Inferior parietal cortex (tissue), 1 donor: ENCODE data around the gene CD8A.
A peak's percentile ranks its signal among the peaks of the same experiment; 100 is the strongest.
"Not testable (repeated sequence)": the region's sequence is repeated elsewhere in the genome, so short reads cannot be mapped to it uniquely, and the experiment has no call there.

Source experiments
- DNase-seq: peaks from one replicate; pipeline ENCODE4 v3.0.0-alpha.2; 2016; ENCODE audit errors: extremely low spot score

CD8A gene

DNA sequence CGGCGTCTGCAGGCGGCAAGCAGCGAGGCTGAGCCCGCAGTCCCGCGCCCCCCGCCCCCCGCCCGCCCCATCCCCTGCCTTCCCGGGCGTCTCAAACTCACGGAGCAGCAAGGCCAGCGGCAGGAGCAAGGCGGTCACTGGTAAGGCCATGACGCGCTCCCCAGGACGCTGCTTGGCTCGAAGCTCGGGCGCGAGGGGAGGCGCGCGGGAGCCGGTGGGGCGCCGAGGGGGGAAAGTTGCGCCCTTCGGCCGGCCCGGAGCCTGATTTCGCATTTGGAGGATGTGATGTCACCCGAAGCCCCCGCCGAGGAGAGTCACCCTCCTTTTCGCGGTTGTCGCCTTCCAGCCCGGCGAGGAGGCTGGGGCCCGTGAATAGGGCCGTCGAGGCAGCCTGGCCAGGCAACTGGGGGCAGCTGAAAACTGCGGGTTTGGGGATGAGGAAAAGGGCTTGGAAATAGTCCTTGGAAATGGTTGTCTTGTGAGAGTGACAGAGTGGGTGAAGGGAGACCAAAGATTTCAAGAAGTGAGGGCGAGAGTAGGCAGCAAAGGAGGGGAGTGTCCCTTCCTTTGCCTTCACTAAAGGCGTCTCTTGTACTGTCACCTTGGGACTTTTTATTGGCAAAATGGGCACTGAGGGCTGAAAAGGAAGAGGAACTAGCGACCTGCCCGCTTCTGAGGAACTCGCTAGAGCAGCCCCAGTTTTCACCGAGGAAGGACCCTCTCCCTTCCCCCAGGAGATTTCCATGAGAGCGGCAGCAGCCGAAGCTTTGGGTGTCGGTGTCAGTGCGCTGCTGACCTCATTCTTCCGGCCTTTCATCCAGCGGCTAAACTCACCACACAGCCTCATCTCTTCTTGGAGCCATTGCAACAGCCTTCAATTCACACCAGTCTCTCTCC is at the start of gene CD8A:
TSS of gene CD8A (minus strand) at position 238 of the 897 bp plus-strand sequence. CDS start at position 150, 88 bp downstream.
- no peak for DNase-seq

DNA sequence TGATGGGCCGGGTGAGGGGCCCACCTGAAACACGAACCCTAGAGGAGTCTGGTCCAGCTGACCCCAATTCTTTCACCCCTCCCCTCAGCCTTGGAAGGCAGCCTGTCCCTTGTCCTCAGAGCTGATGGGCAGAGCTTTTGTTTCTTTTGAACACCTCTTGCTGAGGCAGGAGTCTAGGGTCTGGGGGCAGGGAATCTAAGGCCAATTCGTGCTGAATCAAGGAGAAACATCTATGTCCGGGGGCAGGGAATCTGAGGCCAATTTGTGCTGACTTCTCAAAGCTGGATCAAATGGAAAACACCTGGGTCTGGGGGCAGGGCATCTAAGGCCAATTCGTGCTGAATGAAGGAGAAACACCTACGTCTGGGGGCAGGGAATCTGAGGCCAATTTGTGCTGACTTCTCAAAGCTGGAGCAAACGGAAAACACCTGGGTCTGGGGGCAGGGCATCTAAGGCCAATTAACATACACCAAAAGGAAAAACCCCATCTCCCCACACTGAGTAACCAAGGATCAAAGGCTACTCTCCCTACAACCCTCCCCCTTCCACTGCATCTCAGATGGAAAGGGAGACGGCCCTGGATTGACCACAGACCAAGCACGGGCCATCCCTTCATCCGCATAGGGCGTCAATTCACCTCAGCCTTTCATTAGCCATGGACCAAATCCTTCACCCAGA is 49.3 kb upstream of the CD8A start:
- not testable (repeated sequence) for DNase-seq

DNA sequence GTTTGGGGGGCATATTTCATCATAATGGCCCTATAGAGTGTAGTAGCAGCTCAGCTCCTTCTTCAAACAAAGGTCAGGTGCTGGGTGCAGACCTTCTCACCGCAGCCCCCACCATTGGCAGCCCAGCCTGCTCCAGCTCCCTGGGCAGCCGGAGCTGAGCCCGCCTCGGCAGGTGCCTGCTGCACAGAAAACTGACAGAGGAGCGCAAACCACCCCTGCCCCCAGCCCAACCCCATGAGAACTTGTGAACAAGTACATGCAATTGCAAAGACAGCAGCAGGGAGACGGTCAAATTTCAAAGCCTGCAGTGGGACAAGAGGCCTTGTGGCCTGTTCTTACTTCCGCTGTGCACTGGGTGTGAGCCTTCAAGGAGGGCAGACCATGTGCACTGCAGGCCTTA is 48.7 kb upstream of the CD8A start:
- DNase-seq, result not testable (repeated sequence)

DNA sequence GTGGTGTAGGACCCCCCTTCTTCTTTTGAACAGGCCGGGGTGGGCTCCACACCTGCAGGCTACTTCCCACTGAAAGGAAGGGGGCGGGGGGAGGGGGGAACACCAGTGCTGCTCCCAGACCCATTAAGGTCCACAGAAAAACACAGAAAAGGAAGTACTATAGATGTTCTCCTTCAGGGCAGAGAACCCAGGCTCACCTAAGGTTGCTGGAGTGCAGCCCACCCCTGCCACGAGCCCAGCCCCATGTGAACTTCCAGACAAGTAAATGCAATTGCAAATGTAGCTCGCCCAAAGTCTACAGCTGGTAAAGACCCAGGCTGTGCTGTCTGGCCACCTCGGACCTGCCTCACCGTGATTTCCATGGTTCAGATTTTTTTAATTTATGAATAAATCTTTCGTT is 47.0 kb upstream of the CD8A start:
- DNase-seq, result not testable (repeated sequence)

DNA sequence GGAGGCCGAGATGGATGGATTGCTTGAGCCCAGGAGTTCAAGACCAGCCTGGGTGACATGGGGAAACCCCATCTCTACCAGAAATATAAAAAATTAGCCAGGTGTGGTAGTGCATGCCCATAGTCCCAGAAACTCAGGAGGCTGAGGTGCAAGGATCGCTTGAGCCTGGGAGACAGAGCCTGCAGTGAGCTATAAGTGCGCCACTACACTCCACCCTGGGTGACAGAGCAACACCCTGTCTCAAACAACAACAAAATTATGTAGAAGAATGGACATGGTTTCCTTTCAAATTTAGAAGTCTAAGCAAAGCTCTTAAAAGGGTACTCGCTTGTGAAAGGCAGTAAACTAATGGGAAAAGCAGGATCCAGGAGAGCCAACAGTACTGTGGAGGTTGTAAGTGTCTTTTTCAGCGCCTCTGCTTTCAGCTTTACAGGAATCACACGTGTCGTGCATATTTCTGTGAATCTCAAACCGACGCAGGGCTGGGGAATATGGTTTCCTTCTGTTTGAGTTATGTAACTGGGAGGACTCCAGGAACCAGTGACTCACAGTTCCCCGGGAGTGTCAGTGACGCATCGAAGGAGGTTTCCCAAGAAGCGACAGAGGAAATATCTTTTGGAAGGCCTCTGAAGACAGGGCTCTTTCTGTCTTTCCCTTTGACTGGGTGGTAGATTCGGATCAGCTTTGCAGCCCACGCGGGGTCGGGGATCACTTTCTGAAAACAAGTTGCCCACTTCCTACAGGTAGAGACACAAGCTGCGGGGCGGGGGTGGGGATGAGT is 46.4 kb upstream of the CD8A start:
- peak; percentile 36 for DNase-seq

DNA sequence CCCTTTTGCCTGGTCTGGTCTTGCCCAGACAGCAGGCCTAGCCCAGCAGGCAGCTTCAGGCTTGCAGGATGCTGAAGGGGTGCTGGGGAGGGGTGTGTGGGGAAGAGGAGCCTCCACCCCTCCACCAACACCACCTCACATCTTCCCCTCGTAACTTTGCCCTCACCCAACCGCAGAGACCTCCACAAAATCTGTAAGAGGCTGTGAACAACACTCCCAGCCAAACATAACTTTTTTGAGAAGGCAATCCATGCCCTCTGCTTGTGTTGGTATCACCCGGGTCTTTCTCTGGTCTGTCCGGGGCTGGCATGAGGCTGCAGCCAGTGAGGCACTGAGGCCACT is 44.8 kb upstream of the CD8A start:
- not testable (repeated sequence) for DNase-seq

DNA sequence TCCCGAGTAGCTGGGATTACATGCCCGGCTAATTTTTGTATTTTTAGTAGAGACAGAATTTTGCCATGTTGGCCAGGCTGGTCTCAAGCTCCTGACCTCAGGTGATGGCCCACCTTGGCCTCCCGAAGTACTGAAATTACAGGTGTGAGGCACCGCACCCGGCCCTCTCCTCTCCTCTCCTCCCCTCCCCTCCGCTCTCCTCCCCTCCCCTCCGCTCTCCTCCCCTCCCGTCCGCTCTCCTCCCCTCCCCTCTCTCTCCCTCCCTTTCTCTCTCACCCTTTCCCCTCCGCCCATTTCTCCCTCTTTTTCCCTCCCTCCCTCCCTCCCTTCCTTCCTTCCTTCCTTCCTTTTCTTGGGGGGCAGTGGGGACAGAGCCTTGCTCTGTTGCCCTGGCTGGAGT is 42.6 kb upstream of the CD8A start:
- DNase-seq, result no peak

DNA sequence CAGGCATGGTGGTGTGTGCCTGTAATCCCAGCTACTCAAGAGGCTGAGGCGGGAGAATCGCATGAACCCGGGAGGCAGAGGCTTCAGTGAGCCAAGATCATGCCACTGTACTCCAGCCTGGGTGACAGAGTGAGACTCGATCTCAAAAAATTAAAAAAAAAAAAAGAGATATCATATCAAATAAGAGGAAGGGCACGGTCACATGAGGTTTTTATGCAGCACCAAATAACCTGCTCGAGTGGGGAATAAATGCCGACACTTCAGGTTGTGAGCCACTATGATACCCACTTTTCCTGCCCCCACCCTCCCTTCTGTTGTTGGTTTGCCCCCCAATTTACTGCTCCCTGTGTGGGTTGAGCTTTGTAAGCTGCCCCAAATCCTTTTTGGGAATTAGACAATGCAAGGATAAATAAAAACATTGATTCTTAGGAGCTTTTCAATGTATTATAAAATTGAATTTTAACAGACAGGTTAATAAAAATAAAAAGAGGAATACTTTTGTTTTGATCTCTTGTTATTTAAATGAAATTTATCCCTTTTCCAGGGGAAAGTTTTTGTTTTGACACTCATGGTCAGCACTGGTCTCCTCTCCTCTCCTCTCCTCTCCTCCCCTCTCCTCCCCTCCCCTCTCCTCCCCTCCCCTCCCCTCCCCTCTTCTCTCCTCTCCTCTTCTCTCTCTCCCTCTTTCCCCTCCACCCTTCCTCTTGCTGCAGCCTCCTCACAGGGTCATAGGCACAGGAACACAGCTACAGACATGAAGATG is 41.8 kb upstream of the CD8A start:
- no peak for DNase-seq

DNA sequence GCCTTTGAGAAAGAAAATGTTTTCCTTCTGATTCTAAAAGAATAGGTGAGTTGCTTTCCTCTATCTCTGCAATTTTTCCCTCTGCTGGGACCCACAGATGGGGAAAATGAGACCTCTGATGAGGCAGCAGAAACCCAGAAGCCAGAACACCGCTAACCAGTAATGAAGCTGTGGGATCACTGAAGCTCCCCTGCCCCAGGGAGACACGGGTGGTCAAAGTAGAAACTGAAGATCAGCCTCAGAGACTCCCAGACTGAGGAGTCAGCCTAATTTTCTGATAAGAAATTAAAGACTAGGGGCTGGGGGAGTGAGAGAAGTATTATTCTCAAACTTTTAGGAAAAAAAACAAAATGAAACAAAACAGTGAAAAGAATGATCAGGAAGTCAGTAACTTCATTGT is 40.8 kb upstream of the CD8A start:
- no peak for DNase-seq

DNA sequence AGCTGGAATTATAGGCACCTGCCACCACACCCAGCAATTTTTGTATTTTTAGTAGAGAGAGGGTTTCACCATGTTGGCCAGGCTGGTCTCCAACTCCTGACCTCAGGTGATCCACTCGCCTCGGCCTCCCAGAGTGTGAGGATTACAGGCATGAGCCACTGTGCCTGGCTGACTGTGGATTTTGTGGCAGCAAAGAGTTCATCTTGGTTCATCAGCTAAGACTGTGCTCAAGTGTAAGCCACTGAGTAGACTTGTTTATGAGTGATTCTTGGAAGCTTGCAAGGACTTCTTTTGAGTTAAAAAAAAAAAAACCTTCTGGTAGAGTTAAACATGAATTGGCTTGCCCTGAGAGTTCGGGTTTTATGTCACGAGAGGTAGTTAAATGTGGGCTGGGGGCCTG is 36.2 kb upstream of the CD8A start:
- DNase-seq, result no peak

DNA sequence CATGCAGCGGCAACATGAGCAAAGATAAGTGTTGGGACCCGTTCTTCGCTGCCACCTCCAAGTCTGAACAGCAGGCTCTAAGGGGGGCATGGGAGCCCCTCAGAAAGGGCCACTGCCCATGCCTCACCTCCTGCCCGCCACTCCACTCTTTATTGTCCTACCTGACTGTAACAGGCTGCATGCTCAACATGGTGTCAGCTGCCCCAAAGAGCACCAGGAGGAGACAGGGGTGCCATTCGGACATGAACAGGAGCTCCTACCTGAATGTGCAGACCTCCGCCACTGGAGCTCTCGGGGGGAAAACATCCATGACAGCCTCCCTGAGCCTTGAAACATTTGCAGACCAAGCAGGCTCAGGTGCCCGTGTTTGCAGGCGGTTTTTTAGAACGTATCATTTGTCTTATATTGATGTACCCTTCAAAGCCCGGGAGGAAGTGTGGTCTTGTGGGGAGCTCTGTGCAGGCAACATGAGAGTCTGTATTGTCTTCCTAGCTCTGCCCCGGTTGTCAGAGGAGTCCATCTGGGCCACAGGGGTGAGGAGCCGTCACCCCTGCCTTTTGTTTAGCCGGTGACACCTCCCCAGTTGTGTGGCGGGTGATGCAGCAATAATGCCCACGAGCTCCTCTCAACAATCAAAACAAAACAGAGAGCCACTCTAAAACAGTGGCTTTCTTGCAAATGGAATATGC is 35.1 kb upstream of the CD8A start:
- DNase-seq, result no peak

DNA sequence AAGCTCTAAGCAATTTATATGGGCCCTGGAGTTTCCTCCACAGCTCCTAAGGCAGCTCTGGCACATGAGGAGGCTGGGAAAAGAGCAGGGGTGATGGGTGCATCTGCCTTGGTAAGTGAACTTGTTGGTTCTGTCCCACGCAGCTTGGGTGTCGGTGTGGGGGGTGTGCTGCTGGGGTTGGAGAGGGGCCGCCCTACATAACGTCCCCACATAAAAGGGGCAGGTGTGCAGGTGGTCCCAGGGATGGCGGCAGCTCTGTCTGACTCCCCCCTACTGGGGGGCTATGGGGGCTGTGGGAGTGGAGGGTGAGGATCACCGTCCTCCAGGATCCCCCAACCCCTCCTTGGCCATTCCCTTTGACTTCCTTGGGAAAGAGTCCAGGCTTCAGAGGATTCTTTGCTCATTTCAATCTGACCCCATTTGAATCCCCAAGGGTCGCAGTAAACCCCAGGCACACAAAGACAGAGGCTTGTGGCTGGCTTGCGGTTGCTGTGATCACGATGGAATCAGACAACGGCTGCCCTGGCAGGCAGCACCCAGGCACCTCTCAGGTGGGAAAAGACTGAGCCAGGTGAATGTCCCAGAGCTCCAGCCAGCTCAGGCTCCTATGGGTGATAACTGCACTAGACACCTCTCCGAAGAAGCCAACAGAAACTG is 34.5 kb upstream of the CD8A start:
- no peak for DNase-seq

DNA sequence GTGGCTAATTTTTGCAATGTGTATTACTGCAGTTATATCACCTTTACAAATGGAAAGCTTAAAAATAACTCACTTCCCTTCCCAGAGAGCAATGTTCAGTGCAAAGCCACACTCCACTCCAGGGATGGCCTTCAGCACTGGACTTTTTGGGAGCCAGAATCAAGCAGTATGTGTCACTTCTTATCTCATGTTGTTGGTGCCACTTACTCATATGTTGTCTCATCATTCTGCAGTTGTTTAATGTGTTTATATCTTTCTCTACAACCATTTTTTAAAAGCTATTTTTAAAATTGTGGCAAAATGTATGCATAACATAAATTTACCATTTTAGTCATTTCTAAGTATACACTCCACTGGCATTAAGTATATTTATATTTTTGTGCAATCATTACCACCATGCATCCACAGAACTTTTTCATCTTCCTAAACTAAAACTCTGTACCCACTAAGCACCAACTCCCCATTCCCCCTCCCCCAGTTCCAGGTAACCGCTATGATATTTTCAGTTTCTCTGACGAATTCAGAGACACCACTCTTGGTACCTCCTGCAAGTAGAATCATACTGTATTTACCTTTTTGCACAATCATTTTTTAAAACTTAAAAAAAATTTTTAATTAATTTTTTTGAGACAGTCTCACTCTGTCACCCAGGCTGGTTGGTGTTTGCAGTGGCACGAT is 32.1 kb upstream of the CD8A start:
- no peak for DNase-seq

DNA sequence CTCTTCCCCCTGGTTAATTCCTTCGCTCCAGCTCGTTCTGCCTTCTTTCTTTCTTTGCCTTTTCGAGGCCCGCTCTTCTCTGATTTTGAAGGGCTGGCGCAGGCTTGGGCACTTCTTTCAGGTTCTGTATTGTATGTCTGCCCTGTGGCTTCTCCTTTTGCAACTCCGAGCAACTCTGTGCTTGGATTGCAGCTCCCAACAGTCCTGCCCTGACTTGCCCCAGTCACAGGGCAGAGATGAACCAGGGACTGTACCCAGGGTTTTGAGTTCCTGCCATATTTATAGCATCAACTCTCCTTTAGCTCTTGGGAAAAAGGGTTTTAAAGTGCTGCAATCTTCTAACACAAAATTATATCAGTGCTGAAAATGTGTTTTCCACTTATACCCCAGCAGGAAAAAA is 31.1 kb upstream of the CD8A start:
- DNase-seq, result no peak

DNA sequence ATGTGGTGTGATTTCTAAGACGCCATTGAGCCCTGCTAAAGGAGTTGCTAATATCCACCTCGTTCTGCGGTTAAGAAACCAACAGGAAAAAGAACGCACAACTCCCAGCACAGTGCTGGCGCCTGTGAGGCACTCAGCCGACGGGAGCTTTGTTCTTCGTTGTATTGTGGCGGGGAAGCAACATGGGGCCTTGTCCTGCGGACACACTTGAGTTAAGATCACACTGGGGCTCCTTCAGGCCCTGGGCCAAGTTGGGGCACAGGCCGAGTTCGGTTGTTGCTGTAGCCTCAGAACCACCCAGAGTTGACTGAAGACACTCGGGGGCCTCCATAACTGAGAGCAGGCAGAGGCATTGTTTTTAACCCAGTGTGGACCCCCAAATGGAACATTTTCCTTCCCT is 30.6 kb upstream of the CD8A start:
- DNase-seq, result no peak

DNA sequence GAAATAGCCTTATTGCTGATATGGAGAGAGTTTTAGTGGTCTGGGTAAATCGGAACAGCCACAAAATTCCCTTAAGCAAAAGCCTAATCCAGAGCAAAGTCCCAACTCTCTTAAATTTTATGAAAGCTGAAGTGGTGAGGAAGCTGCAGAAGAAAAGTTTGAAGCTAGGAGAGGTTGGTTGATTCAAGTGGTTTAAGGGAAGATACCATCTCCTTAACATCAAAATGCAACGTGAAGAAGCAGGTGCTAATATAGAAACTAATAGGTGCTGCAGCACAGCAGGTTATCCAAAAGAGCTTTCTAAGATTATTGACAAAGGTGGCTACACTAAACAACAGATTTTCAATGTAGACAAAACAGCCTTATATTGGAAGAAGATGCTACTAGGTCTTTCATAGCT is 28.2 kb upstream of the CD8A start:
- DNase-seq, result no peak

DNA sequence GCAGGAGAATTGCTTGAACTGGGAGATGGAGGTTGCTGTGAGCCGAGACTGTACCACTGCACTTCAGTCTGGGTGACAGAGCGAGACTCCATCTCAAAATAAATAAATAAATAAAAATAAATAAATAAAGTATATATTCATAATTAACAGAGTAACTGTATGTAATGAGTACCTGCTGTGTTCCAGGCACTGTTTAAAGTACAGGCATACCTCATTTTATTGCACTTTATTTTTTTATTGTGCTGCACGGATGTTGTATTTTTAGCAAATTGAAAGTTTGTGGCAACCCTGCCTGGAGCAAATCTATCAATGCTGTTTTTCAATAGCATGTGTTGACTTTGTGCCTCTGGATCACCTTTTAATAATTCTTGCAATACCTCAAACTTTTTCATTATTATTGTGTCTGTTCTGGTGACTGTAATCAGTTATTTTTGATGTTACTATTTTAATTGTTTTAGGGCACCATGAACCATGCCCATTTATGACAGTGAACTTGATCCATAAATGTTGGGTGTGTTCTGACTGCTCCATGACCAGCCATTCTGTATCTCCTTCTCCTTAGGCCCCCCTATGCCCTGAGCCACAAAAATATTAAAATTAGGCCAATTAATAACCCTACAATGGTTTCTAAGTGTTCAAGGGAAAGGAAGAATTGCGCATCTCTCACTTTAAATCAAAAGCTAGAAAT is 27.5 kb upstream of the CD8A start:
- DNase-seq, result no peak

DNA sequence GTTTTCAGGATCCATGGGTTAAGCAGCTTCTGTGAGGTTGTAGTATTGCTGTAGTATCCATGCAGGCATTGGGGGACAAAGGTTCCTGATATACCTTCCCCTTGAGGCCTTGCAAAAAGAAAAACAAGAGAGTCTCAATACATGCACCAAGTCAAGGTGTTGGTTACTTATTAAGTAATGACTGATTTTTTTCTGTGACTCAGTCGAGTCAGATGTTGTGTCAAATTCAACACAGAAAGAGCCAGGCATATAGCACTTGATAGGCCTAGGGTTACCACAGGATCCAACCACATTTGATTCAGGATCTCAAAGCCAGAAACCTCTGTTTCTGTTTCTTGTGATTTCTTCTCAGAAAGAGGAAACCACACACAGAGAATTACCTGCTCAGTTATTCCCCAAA is 24.9 kb upstream of the CD8A start:
- DNase-seq, result no peak

DNA sequence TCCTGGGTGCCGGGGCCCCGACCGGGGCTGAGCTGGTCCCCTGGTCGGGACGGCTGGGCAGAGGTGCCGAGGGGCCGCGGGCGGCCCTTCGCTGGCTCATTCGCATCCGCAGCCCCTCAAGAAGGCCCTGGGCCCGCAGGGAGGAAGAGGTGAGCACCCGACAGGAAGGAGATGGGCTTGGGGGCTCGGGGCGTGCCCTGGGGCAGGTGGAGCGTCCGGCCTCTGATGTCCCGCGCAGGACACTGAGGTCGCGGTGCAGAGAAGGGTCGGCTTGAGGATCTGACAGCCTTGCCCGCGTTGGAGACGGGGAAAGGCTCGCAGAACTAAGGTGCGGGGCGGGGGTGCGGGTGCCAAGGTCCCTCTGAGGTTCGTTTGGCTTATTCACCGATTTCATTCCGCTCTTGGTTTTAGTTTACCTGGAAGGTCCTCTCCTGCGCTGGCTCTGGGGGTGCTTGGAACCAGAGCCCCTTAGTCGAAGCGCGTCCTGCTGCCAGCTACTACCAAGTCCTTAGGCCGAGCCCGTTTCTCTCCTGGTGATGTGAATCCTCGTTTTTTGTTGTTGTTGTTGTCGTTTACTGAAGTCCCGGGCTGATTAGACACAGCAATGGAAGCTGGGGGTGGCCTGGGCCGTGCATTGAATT is 18.9 kb upstream of the CD8A start:
- DNase-seq, result no peak
